Hepatocyte (in vitro differentiated cells): ENCODE results near the gene MYO3B. TPM values are rescaled to one million over a fixed set of nuclear protein-coding genes. Genes with fewer than 3 reads are reported as not detected.

ENCODE experiments used
- DNase-seq: peaks from one replicate; pipeline ENCODE4 v3.0.0-alpha.2; 2016; ENCODE audit warnings: low spot score
- H2AFZ ChIP-seq: fragments of 200-600 bp; sonication (generic); 2 replicates; pipeline ENCODE4 v1.6.0; 2016; ENCODE audit warnings: antibody characterized with exemption, mild to moderate bottlenecking
- H3K27ac ChIP-seq: fragments of 200-600 bp; sonication (generic); 2 replicates; pipeline ENCODE4 v1.5.1; 2016; ENCODE audit warnings: mild to moderate bottlenecking
- H3K27me3 ChIP-seq: fragments of 200-600 bp; sonication (generic); 2 replicates; pipeline ENCODE4 v1.6.1; 2016
- H3K36me3 ChIP-seq: fragments of 200-600 bp; sonication (generic); replicated peaks from 2 replicates; pipeline ENCODE4 v1.5.1; 2016; ENCODE audit warnings: low read depth; ENCODE audit not compliant: insufficient read depth
- H3K4me1 ChIP-seq: fragments of 200-600 bp; sonication (generic); 2 replicates; pipeline ENCODE4 v1.5.1; 2016; ENCODE audit warnings: mild to moderate bottlenecking, moderate library complexity; ENCODE audit not compliant: insufficient read depth
- H3K4me2 ChIP-seq: fragments of 200-600 bp; sonication (generic); 2 replicates; pipeline ENCODE4 v1.6.0; 2016
- H3K4me3 ChIP-seq: fragments of 200-600 bp; sonication (generic); 2 replicates; pipeline ENCODE4 v1.5.1; 2016; ENCODE audit warnings: mild to moderate bottlenecking
- H3K79me2 ChIP-seq: fragments of 200-600 bp; sonication (generic); 2 replicates; pipeline ENCODE4 v1.6.0; 2017; ENCODE audit warnings: mild to moderate bottlenecking
- H3K9me2 ChIP-seq: fragments of 200-600 bp; sonication (generic); replicated peaks from 2 replicates; pipeline ENCODE4 v1.6.0; 2017; ENCODE audit warnings: mild to moderate bottlenecking; ENCODE audit not compliant: insufficient read depth
- H3K9me3 ChIP-seq: fragments of 200-600 bp; sonication (generic); 2 replicates; pipeline ENCODE4 v1.5.1; 2016; ENCODE audit warnings: low read depth, mild to moderate bottlenecking
- H4K20me1 ChIP-seq: fragments of 200-600 bp; sonication (generic); 2 replicates; pipeline ENCODE4 v1.6.0; 2016; ENCODE audit warnings: mild to moderate bottlenecking; ENCODE audit not compliant: insufficient read depth, poor library complexity, severe bottlenecking
- CTCF ChIP-seq: fragments of 200-600 bp; sonication (generic); IDR thresholded peaks from 2 replicates; pipeline ENCODE4 v1.5.1; 2016; ENCODE audit warnings: antibody characterized with exemption, mild to moderate bottlenecking; ENCODE audit not compliant: poor library complexity
- EZH2 ChIP-seq: fragments of 200-600 bp; sonication (generic); IDR thresholded peaks from 2 replicates; pipeline ENCODE4 v1.6.1; 2016; ENCODE audit warnings: antibody characterized with exemption, mild to moderate bottlenecking, borderline replicate concordance
- EZH2phosphoT487 ChIP-seq: fragments of 200-600 bp; sonication (generic); IDR thresholded peaks from one replicate; pipeline ENCODE4 v1.6.1; 2018; ENCODE audit warnings: antibody characterized with exemption, mild to moderate bottlenecking, low read depth, moderate library complexity; ENCODE audit not compliant: unreplicated experiment, severe bottlenecking
- WGBS: methylation state at CpG from one replicate; pipeline ENCODE4 v1.1.6; 2016; ENCODE audit warnings: low lambda C conversion rate; ENCODE audit errors: missing lambda C conversion rate; 5-methylcytosine and 5-hydroxymethylcytosine counted together
- polyA plus RNA-seq: library from polyadenylated mRNA; unstranded; fragments of >200 nt; fragmentation: Nextera tagmentation; extraction: Ambion mirVana; gene quantifications from 2 replicates; pipeline ENCODE4 v1.2.1, GENCODE V29; 2016
- total RNA-seq: library from RNA; depleted of rRNA; stranded (reverse); fragments of >200 nt; gene quantifications from 2 replicates; pipeline ENCODE4 v1.2.3, GENCODE V29; 2014

The MYO3B gene
- total and polyA plus RNA-seq, 2 experiments from 2014 or later = 0.63 to 1.1 TPM

GRCh38 chr2:170201734-170202393 is 23.9 kb downstream of the MYO3B start:
- Histone ChIP-seq H3K4me2 (no peak overlapping the region), H3K4me3 (no peak overlapping the region), H3K79me2 (no peaks in the 10 kb centered on the region), H4K20me1 (no peaks in the 10 kb centered on the region), H3K27ac (no peak overlapping the region), H3K4me1 (no peaks in the 10 kb centered on the region), H2AFZ (no peak overlapping the region), H3K36me3 (no peaks in the 10 kb centered on the region), H3K27me3 (no peaks in the 10 kb centered on the region), H3K9me3 (no peaks in the 10 kb centered on the region), H3K9me2 (no peaks in the 10 kb centered on the region)
- TF ChIP-seq EZH2 (no peak), CTCF (no peak), EZH2phosphoT487 (no peak)
- 92% methylated on average over 3 of the region's 3 CpGs for WGBS
- DNase-seq = no peak

GRCh38 chr2:170202437-170202836 is 24.5 kb downstream of the MYO3B start:
- WGBS = 64% methylated on average over 1 of the region's 1 CpG
- TF ChIP-seq EZH2 = no peak
- TF ChIP-seq CTCF = no peak
- TF ChIP-seq EZH2phosphoT487 = no peak
- Histone ChIP-seq H3K4me2 (no peak overlapping the region), H3K27ac (no peak overlapping the region), H3K27me3 (no peaks in the 10 kb centered on the region), H3K79me2 (no peaks in the 10 kb centered on the region), H3K9me2 (no peaks in the 10 kb centered on the region), H3K4me1 (no peaks in the 10 kb centered on the region), H4K20me1 (no peaks in the 10 kb centered on the region), H3K9me3 (no peaks in the 10 kb centered on the region), H2AFZ (no peak overlapping the region), H3K36me3 (no peaks in the 10 kb centered on the region), H3K4me3 (no peak overlapping the region)
- DNase-seq = no peak

- Histone ChIP-seq H2AFZ (no peak overlapping the region), H3K9me3 (no peaks in the 10 kb centered on the region), H3K4me3 (no peak overlapping the region), H3K27me3 (no peaks in the 10 kb centered on the region), H3K36me3 (no peaks in the 10 kb centered on the region), H3K9me2 (no peaks in the 10 kb centered on the region), H3K79me2 (no peaks in the 10 kb centered on the region), H3K4me1 (no peaks in the 10 kb centered on the region), H3K4me2 (no peak overlapping the region), H3K27ac (no peak overlapping the region), H4K20me1 (no peaks in the 10 kb centered on the region)
- DNase-seq = no peak
- 90% methylated on average over 4 of the region's 4 CpGs for WGBS
- no peak for TF ChIP-seq CTCF
- TF ChIP-seq EZH2phosphoT487 = no peak
- no peak for TF ChIP-seq EZH2
These were observed 26.5 kb downstream of the MYO3B start for GRCh38 chr2:170204298-170204951.
